ENCODE results near the gene RAP1GDS1.

The RAP1GDS1 gene

GRCh38 chr4:98466868-98467599 is 205.8 kb downstream of the RAP1GDS1 start:
- no peak overlapping the region for H3K4me3 ChIP-seq (ENCODE audit: low read depth, low read length)
- DNase-seq (ENCODE audit: low read depth): no peak
- no peak for TF ChIP-seq CTCF (IDR thresholded peaks at IDR 0.05; ENCODE audit: insufficient read depth, low read depth, low read length, missing control alignments)

- peak overlapping the region; percentile 17; the same call in 1 of the 2 replicates for H3K4me3 ChIP-seq (ENCODE audit: low read depth, low read length)
- TF ChIP-seq CTCF (IDR thresholded peaks at IDR 0.05; ENCODE audit: insufficient read depth, low read depth, low read length, missing control alignments): peak; percentile 76
- DNase-seq (ENCODE audit: low read depth): peak; percentile 88
These were observed 206.5 kb downstream of the RAP1GDS1 start for GRCh38 chr4:98467627-98468072.

- H3K4me3 ChIP-seq (ENCODE audit: low read depth, low read length): no peak overlapping the region
- no peak for TF ChIP-seq CTCF (IDR thresholded peaks at IDR 0.05; ENCODE audit: insufficient read depth, low read depth, low read length, missing control alignments)
- no peak for DNase-seq (ENCODE audit: low read depth)
These were observed 207.5 kb downstream of the RAP1GDS1 start for GRCh38 chr4:98468709-98469108.

GRCh38 chr4:98469771-98470170 is 208.6 kb downstream of the RAP1GDS1 start:
- DNase-seq (ENCODE audit: low read depth): no peak
- TF ChIP-seq CTCF (IDR thresholded peaks at IDR 0.05; ENCODE audit: insufficient read depth, low read depth, low read length, missing control alignments): no peak
- H3K4me3 ChIP-seq (ENCODE audit: low read depth, low read length): no peak overlapping the region

GRCh38 chr4:98470366-98470765 is 209.2 kb downstream of the RAP1GDS1 start:
- H3K4me3 ChIP-seq (ENCODE audit: low read depth, low read length): no peak overlapping the region
- DNase-seq (ENCODE audit: low read depth): no peak
- no peak for TF ChIP-seq CTCF (IDR thresholded peaks at IDR 0.05; ENCODE audit: insufficient read depth, low read depth, low read length, missing control alignments)

- no peak overlapping the region for H3K4me3 ChIP-seq (ENCODE audit: low read depth, low read length)
- DNase-seq (ENCODE audit: low read depth): no peak
- TF ChIP-seq CTCF (IDR thresholded peaks at IDR 0.05; ENCODE audit: insufficient read depth, low read depth, low read length, missing control alignments): no peak
These were observed 209.6 kb downstream of the RAP1GDS1 start for GRCh38 chr4:98470831-98471230.

GRCh38 chr4:98473046-98473445 is 211.9 kb downstream of the RAP1GDS1 start:
- TF ChIP-seq CTCF (IDR thresholded peaks at IDR 0.05; ENCODE audit: insufficient read depth, low read depth, low read length, missing control alignments): no peak
- no peak overlapping the region for H3K4me3 ChIP-seq (ENCODE audit: low read depth, low read length)
- no peak for DNase-seq (ENCODE audit: low read depth)

Data from GM12865 (cell line).